Activated CD4-positive, alpha-beta memory T cell treated with anti-CD3 and anti-CD28 coated beads, Interleukin-2, amount 10 ng/mL, durations not matched to agents 7 days and 5 days (primary cell): ENCODE data around the gene IMP4. TPM values are rescaled to one million over a fixed set of nuclear protein-coding genes. Genes with fewer than 3 reads are reported as not detected.

ENCODE experiments used
- total RNA-seq, 2 experiments: library from RNA; stranded (reverse); gene quantifications; one replicate each; pipeline ENCODE4 v1.2.3, GENCODE V29; 2021

The IMP4 gene
- total RNA-seq, 2 experiments from 2014 or later, result 57.7 to 58.9 TPM

Other genes starting within 250 kb of the IMP4 start
- not detected for gene POTEF, start 213.7 kb upstream of the IMP4 start, total RNA-seq
- gene CCDC74B, start 197.8 kb upstream of the IMP4 start, total RNA-seq, result 1 to 10 TPM in 1 of 2 experiments, under 1 TPM in 1; 0.88 to 1.6 TPM
- gene SMPD4, start 161.3 kb upstream of the IMP4 start, total RNA-seq, result 10 to 100 TPM; 56.5 to 58.2 TPM
- 100 to 1,000 TPM; 414 to 422 TPM for gene MZT2B, start 160.6 kb upstream of the IMP4 start, total RNA-seq
- not detected for gene TUBA3E, start 144.5 kb upstream of the IMP4 start, total RNA-seq
- gene PTPN18, start 13.2 kb downstream of the IMP4 start, total RNA-seq, result 10 to 100 TPM; 98.0 to 98.6 TPM
- not detected for gene POTEI, start 166.4 kb downstream of the IMP4 start, total RNA-seq
- not detected for gene CFC1B, start 178.3 kb downstream of the IMP4 start, total RNA-seq